ENCODE data around the gene RP9. TPM values are rescaled to one million over a fixed set of nuclear protein-coding genes. Genes with fewer than 3 reads are reported as not detected.
A peak's percentile ranks its signal among the peaks of the same experiment; 100 is the strongest.

Gene RP9
- total RNA-seq, 6 experiments from 2014 or later, result 11.4 to 16.6 (median 14.9) TPM

GRCh38 chr7:33059635-33060034 lies 49.6 kb downstream of the RP9 start:
- H3K36me3 Mint-ChIP-seq (ENCODE audit: low read depth), result peaks cover 20% of the 10 kb centered on the region
- TF ChIP-seq CTCF (IDR thresholded peaks at IDR 0.05), result no peak
- H3K4me1 Mint-ChIP-seq (ENCODE audit: low read depth), result peaks cover 62% of the 10 kb centered on the region
- H3K4me3 Mint-ChIP-seq, result no peak overlapping the region
- H3K27me3 Mint-ChIP-seq (ENCODE audit: insufficient read depth), result no peaks in the 10 kb centered on the region; the same call in 1 of the 2 replicates
- DNase-seq, result no peak
- peaks cover under 1% of the 10 kb centered on the region; the same call in 1 of the 2 replicates for H3K9me3 Mint-ChIP-seq
- H3K27ac Mint-ChIP-seq, result no peak overlapping the region; the same call in 1 of the 2 replicates

GRCh38 chr7:33055158-33055557 lies 54.0 kb downstream of the RP9 start:
- Mint-ChIP-seq H3K4me3 (no peak overlapping the region), H3K4me1 (ENCODE audit: low read depth) (peaks cover 62% of the 10 kb centered on the region), H3K27ac (peak overlapping the region; percentile 65), H3K9me3 (no peaks in the 10 kb centered on the region), H3K36me3 (ENCODE audit: low read depth) (peaks cover 12% of the 10 kb centered on the region), H3K27me3 (ENCODE audit: insufficient read depth) (no peaks in the 10 kb centered on the region)
- no peak for TF ChIP-seq CTCF (IDR thresholded peaks at IDR 0.05)
- no peak for DNase-seq

GRCh38 chr7:33054261-33054964 lies 54.8 kb downstream of the RP9 start:
- H3K27me3 Mint-ChIP-seq (ENCODE audit: insufficient read depth), result no peaks in the 10 kb centered on the region
- peak; percentile 46 for DNase-seq
- no peaks in the 10 kb centered on the region for H3K9me3 Mint-ChIP-seq
- 0 out of 2 replicates have a peak, but pooled peaks cover 6% of the 10 kb centered on the region for H3K36me3 Mint-ChIP-seq (ENCODE audit: low read depth)
- TF ChIP-seq CTCF (IDR thresholded peaks at IDR 0.05), result no peak
- H3K4me3 Mint-ChIP-seq, result no peak overlapping the region
- peaks cover 57% of the 10 kb centered on the region for H3K4me1 Mint-ChIP-seq (ENCODE audit: low read depth)
- peak overlapping the region; percentile 65 for H3K27ac Mint-ChIP-seq

- 0 out of 2 replicates have a peak, but pooled peaks cover 2% of the 10 kb centered on the region for H3K36me3 Mint-ChIP-seq (ENCODE audit: low read depth)
- TF ChIP-seq CTCF (IDR thresholded peaks at IDR 0.05), result no peak
- peaks cover 57% of the 10 kb centered on the region for H3K4me1 Mint-ChIP-seq (ENCODE audit: low read depth)
- no peak overlapping the region for H3K4me3 Mint-ChIP-seq
- DNase-seq, result no peak
- no peaks in the 10 kb centered on the region for H3K9me3 Mint-ChIP-seq
- H3K27ac Mint-ChIP-seq, result peak overlapping the region; percentile 55
- H3K27me3 Mint-ChIP-seq (ENCODE audit: insufficient read depth), result no peaks in the 10 kb centered on the region
Measured at GRCh38 chr7:33053721-33054120, 55.5 kb downstream of the RP9 start.

GRCh38 chr7:33050535-33051318 lies 58.5 kb downstream of the RP9 start:
- H3K4me3 Mint-ChIP-seq, result peak overlapping the region; percentile 28; the same call in 1 of the 2 replicates
- H3K4me1 Mint-ChIP-seq (ENCODE audit: low read depth), result peaks cover 50% of the 10 kb centered on the region
- peak; percentile 44 for DNase-seq
- H3K27ac Mint-ChIP-seq, result no peak overlapping the region; the same call in 1 of the 2 replicates
- TF ChIP-seq CTCF (IDR thresholded peaks at IDR 0.05), result peak; percentile 89
- H3K9me3 Mint-ChIP-seq, result no peaks in the 10 kb centered on the region
- H3K36me3 Mint-ChIP-seq (ENCODE audit: low read depth), result no peaks in the 10 kb centered on the region
- no peaks in the 10 kb centered on the region for H3K27me3 Mint-ChIP-seq (ENCODE audit: insufficient read depth)

Data from HFFc6 (cell line).